K562 (cell line): Measurements from ENCODE around the gene CHRNA3. TPM values are rescaled to one million over a fixed set of nuclear protein-coding genes. Genes with fewer than 3 reads are reported as not detected.

Experiments
- ERF ChIP-seq: fragments of 450-650 bp; formaldehyde crosslinking; IDR thresholded peaks from 2 replicates; pipeline ENCODE4 v1.4.0; 2020; ENCODE audit warnings: mild to moderate bottlenecking, mixed read lengths
- FOXK1 ChIP-seq: sonication (generic); formaldehyde crosslinking; IDR thresholded peaks from 2 replicates; pipeline ENCODE4 v1.8.0; 2022; ENCODE audit warnings: missing genetic modification reagents, mild to moderate bottlenecking, borderline replicate concordance
- GATAD2B ChIP-seq: fragments of 450-650 bp; IDR thresholded peaks from 2 replicates; pipeline ENCODE4 v1.6.1; 2017; ENCODE audit warnings: mild to moderate bottlenecking, borderline replicate concordance
- MTA1 ChIP-seq: fragments of 450-650 bp; IDR thresholded peaks from 2 replicates; pipeline ENCODE4 v1.6.1; 2017; ENCODE audit warnings: borderline replicate concordance
- MTA2 ChIP-seq: fragments of 450-650 bp; IDR thresholded peaks from 2 replicates; pipeline ENCODE4 v1.6.1; 2016; ENCODE audit warnings: low read depth
- MXI1 ChIP-seq: IDR thresholded peaks from 2 replicates; pipeline ENCODE4 v1.6.1; 2011; ENCODE audit warnings: low read depth, mild to moderate bottlenecking, improper control_type of control experiment, low read length
- PHF20 ChIP-seq: fragments of 450-650 bp; IDR thresholded peaks from 2 replicates; pipeline ENCODE4 v1.6.1; 2018; ENCODE audit not compliant: partially characterized antibody
- PML ChIP-seq: IDR thresholded peaks from 2 replicates; pipeline ENCODE4 v1.6.1; 2012; ENCODE audit warnings: low read length, inconsistent platforms
- POLR2G ChIP-seq: fragments of 200-400 bp; formaldehyde crosslinking; IDR thresholded peaks from 2 replicates; pipeline ENCODE4 v1.6.1; 2017; ENCODE audit warnings: low read depth, mild to moderate bottlenecking, antibody characterized with exemption, low read length, moderate library complexity
- RBFOX2 ChIP-seq: fragments of 200-400 bp; formaldehyde crosslinking; IDR thresholded peaks from 2 replicates; pipeline ENCODE4 v1.6.1; 2017; ENCODE audit warnings: low read depth, mild to moderate bottlenecking, low read length, moderate library complexity
- RBM34 ChIP-seq: fragments of 200-400 bp; formaldehyde crosslinking; IDR thresholded peaks from 2 replicates; pipeline ENCODE4 v1.6.1; 2018; ENCODE audit warnings: low read length, borderline replicate concordance; ENCODE audit not compliant: insufficient read depth
- SMAD1 ChIP-seq: fragments of 150-350 bp; IDR thresholded peaks from 2 replicates; pipeline ENCODE4 v1.6.1; 2014; ENCODE audit warnings: low read length, low read depth; ENCODE audit not compliant: partially characterized antibody
- SP1 ChIP-seq: sonication (generic); formaldehyde crosslinking; IDR thresholded peaks from 2 replicates; pipeline ENCODE4 v1.8.1; 2022; ENCODE audit warnings: mild to moderate bottlenecking, missing genetic modification reagents
- SRSF3 ChIP-seq: fragments of 200-400 bp; formaldehyde crosslinking; IDR thresholded peaks from 2 replicates; pipeline ENCODE4 v1.6.1; 2016; ENCODE audit warnings: mild to moderate bottlenecking, low read length, moderate library complexity; ENCODE audit not compliant: insufficient read depth
- polyA plus RNA-seq, 8 experiments: library from polyadenylated mRNA; depleted of rRNA in 4 of 8; stranded (reverse) in 5 of 8; unstranded in 3 of 8; fragments of >200 nt; fragmentation: Nextera tagmentation in 2 of 8; fragmentation: Illumina TruSeq in 1 of 8; extraction: Ambion mirVana in 2 of 8; extraction: Trizol in 1 of 8; gene quantifications; 2 replicates each; pipeline versions ENCODE4 v1.2.1 to v1.2.3, GENCODE V29; 2011 to 2014; ENCODE audit warnings: inconsistent platforms in 1 of 8, missing spikeins in 1 of 8
- total RNA-seq, 7 experiments: library from RNA; depleted of rRNA in 6 of 7; stranded (reverse); fragments of >200 nt in 6 of 7; fragmentation: Illumina TruSeq in 2 of 7; extraction: Trizol in 2 of 7; gene quantifications; 2 replicates each; pipeline versions ENCODE4 v1.2.1 to v1.2.3, GENCODE V29; 2011 to 2021; ENCODE audit warnings: low replicate concordance in 1 of 7
- TF ChIP-seq, protein P1 (sequence below): IDR thresholded peaks from 2 replicates; pipeline ENCODE4 v1.6.1; 2011; ENCODE audit not compliant: insufficient read length; ENCODE audit errors: extremely low read depth
- TF ChIP-seq, protein P2 (sequence below): sonication (generic); formaldehyde crosslinking; IDR thresholded peaks from 2 replicates; pipeline ENCODE4 v1.8.1; 2023; ENCODE audit warnings: mild to moderate bottlenecking, missing genetic modification reagents
- TF ChIP-seq, protein P3 (sequence below): fragments of 450-650 bp; IDR thresholded peaks from 2 replicates; pipeline ENCODE4 v1.6.1; 2016; ENCODE audit warnings: low read depth, mild to moderate bottlenecking, moderate library complexity
- TF ChIP-seq, protein P4 (sequence below): sonication (generic); formaldehyde crosslinking; IDR thresholded peaks from 2 replicates; pipeline ENCODE4 v1.8.0; 2022; ENCODE audit warnings: missing genetic modification reagents, mild to moderate bottlenecking, borderline replicate concordance
- TF ChIP-seq, protein P5 (sequence below): fragments of 250-450 bp; sonication (Bioruptor Pico); IDR thresholded peaks from 2 replicates; pipeline ENCODE4 v1.8.0; 2021; ENCODE audit warnings: mild to moderate bottlenecking, moderate library complexity
- TF ChIP-seq, protein P6 (sequence below): fragments of 250-450 bp; sonication (Bioruptor Pico); IDR thresholded peaks from 2 replicates; pipeline ENCODE4 v1.8.0; 2021; ENCODE audit warnings: moderate library complexity, mild to moderate bottlenecking, inconsistent platforms

The CHRNA3 gene
- total and polyA plus RNA-seq, 9 of the 15 experiments (the other 6 are each of a cell fraction or from before 2014, with no cell fraction given): 0.01 TPM; not detected in 8

DNA sequence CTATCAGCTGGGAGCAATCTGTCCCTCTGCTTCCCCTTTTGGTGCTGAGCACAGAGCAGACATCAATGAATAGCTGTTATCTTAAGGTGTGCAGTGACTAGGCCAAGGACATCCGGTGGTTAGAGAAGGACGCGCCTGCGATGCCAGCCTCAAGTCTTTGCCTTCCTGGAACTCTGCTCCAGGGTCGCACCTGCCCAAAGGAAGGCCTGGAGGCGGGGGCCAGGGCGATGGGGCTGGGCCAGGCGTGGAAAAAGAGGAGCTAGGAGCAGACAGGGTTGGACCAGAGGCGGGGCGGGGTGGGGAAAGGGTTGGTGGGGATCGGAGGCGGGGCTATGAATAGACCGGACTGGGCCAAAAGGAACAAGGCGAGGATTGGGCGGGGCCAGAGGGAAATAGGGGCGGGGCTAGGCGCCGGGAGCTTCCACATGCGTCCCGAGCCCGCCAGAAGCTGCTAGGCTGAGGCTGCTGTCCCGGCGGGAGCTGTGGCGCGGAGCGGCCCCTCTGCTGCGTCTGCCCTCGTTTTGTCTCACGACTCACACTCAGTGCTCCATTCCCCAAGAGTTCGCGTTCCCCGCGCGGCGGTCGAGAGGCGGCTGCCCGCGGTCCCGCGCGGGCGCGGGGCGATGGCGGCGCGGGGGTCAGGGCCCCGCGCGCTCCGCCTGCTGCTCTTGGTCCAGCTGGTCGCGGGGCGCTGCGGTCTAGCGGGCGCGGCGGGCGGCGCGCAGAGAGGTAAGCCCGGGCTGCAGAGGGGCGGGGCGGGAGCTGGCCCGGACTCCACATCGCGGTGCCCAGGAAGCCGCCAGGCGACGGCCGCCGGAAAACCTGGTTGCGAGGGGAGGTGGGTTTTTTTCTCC lies 55.5 kb downstream of the CHRNA3 start, which contains the start of gene CHRNA5 (continued):
- TF ChIP-seq, protein P1, sequence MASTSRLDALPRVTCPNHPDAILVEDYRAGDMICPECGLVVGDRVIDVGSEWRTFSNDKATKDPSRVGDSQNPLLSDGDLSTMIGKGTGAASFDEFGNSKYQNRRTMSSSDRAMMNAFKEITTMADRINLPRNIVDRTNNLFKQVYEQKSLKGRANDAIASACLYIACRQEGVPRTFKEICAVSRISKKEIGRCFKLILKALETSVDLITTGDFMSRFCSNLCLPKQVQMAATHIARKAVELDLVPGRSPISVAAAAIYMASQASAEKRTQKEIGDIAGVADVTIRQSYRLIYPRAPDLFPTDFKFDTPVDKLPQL: no peak
- TF ChIP-seq SRSF3: no peak
- TF ChIP-seq MTA2: peak; percentile 31; the same call in 1 of the 2 replicates
- TF ChIP-seq GATAD2B: peak; percentile 81
- TF ChIP-seq MTA1: peak; percentile 69; the same call in 1 of the 2 replicates
- TF ChIP-seq, protein P2, sequence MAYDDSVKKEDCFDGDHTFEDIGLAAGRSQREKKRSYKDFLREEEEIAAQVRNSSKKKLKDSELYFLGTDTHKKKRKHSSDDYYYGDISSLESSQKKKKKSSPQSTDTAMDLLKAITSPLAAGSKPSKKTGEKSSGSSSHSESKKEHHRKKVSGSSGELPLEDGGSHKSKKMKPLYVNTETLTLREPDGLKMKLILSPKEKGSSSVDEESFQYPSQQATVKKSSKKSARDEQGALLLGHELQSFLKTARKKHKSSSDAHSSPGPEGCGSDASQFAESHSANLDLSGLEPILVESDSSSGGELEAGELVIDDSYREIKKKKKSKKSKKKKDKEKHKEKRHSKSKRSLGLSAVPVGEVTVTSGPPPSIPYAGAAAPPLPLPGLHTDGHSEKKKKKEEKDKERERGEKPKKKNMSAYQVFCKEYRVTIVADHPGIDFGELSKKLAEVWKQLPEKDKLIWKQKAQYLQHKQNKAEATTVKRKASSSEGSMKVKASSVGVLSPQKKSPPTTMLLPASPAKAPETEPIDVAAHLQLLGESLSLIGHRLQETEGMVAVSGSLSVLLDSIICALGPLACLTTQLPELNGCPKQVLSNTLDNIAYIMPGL (CRISPR knock-in tag): no peak; the same call in 1 of the 2 replicates
- TF ChIP-seq, protein P3, sequence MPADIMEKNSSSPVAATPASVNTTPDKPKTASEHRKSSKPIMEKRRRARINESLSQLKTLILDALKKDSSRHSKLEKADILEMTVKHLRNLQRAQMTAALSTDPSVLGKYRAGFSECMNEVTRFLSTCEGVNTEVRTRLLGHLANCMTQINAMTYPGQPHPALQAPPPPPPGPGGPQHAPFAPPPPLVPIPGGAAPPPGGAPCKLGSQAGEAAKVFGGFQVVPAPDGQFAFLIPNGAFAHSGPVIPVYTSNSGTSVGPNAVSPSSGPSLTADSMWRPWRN: 0 out of 2 replicates have a peak, but pooled peaks have one; percentile 25
- no peak for TF ChIP-seq MXI1
- TF ChIP-seq POLR2G: peak; percentile 90
- 0 out of 2 replicates have a peak, but pooled peaks have one; percentile 36 for TF ChIP-seq PML
- TF ChIP-seq RBM34: no peak
- TF ChIP-seq, protein P4, sequence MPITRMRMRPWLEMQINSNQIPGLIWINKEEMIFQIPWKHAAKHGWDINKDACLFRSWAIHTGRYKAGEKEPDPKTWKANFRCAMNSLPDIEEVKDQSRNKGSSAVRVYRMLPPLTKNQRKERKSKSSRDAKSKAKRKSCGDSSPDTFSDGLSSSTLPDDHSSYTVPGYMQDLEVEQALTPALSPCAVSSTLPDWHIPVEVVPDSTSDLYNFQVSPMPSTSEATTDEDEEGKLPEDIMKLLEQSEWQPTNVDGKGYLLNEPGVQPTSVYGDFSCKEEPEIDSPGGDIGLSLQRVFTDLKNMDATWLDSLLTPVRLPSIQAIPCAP: no peak
- TF ChIP-seq SMAD1: no peak
- TF ChIP-seq, protein P5, sequence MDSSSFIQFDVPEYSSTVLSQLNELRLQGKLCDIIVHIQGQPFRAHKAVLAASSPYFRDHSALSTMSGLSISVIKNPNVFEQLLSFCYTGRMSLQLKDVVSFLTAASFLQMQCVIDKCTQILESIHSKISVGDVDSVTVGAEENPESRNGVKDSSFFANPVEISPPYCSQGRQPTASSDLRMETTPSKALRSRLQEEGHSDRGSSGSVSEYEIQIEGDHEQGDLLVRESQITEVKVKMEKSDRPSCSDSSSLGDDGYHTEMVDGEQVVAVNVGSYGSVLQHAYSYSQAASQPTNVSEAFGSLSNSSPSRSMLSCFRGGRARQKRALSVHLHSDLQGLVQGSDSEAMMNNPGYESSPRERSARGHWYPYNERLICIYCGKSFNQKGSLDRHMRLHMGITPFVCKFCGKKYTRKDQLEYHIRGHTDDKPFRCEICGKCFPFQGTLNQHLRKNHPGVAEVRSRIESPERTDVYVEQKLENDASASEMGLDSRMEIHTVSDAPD (CRISPR knock-in tag): no peak
- 0 out of 2 replicates have a peak, but pooled peaks have one; percentile 25 for TF ChIP-seq ERF (CRISPR knock-in tag)
- TF ChIP-seq SP1: no peak
- peak; percentile 84 for TF ChIP-seq RBFOX2
- TF ChIP-seq PHF20: no peak
- TF ChIP-seq, protein P6, sequence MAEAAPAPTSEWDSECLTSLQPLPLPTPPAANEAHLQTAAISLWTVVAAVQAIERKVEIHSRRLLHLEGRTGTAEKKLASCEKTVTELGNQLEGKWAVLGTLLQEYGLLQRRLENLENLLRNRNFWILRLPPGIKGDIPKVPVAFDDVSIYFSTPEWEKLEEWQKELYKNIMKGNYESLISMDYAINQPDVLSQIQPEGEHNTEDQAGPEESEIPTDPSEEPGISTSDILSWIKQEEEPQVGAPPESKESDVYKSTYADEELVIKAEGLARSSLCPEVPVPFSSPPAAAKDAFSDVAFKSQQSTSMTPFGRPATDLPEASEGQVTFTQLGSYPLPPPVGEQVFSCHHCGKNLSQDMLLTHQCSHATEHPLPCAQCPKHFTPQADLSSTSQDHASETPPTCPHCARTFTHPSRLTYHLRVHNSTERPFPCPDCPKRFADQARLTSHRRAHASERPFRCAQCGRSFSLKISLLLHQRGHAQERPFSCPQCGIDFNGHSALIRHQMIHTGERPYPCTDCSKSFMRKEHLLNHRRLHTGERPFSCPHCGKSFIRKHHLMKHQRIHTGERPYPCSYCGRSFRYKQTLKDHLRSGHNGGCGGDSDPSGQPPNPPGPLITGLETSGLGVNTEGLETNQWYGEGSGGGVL (CRISPR knock-in tag): no peak
- no peak for TF ChIP-seq FOXK1 (CRISPR knock-in tag)
